B cell (primary cell): Measurements from ENCODE around the gene CNTNAP4.

ENCODE experiments used
- EZH2 ChIP-seq: IDR thresholded peaks from 2 replicates; pipeline ENCODE4 v1.6.1; 2012; ENCODE audit warnings: borderline replicate concordance, low read depth, mild to moderate bottlenecking, moderate library complexity, low read length; ENCODE audit not compliant: insufficient read depth, poor library complexity, severe bottlenecking
- TF ChIP-seq, protein P1 (sequence below): fragments of 200-600 bp; IDR thresholded peaks from one replicate; pipeline ENCODE4 v1.8.0; 2022; ENCODE audit warnings: antibody characterized with exemption, mild to moderate bottlenecking

DNA sequence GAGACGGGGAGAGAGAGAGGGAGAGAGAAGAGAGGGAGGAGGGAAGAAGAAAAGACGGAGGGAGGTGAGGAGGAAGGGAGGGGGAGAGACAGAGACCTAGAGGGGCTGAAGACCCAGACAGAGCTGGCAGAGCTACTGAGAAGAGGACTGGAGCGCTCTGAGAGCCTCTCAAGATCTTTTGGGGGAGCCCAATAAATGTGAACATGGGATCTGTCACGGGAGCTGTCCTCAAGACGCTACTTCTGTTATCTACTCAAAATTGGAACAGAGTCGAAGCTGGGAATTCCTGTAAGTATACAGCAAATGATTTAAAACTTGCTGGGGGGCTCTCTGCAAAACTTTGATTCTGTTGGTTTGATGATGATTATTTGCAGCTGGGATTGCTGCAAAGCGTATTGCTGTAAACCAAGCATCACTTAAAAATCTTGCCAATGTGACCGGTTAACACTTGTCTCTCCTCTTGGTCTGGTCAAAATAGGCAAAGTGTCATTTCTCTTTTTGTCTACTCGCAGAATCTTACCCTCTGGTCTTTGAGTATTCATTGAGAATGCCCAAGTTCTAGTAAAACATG is 344 bp downstream of the CNTNAP4 start:
- TF ChIP-seq, protein P1, sequence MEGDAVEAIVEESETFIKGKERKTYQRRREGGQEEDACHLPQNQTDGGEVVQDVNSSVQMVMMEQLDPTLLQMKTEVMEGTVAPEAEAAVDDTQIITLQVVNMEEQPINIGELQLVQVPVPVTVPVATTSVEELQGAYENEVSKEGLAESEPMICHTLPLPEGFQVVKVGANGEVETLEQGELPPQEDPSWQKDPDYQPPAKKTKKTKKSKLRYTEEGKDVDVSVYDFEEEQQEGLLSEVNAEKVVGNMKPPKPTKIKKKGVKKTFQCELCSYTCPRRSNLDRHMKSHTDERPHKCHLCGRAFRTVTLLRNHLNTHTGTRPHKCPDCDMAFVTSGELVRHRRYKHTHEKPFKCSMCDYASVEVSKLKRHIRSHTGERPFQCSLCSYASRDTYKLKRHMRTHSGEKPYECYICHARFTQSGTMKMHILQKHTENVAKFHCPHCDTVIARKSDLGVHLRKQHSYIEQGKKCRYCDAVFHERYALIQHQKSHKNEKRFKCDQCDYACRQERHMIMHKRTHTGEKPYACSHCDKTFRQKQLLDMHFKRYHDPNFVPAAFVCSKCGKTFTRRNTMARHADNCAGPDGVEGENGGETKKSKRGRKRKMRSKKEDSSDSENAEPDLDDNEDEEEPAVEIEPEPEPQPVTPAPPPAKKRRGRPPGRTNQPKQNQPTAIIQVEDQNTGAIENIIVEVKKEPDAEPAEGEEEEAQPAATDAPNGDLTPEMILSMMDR, result no peak
- TF ChIP-seq EZH2, result no peak
